ENCODE results near the gene BBIP1.
A peak's percentile ranks its signal among the peaks of the same experiment; 100 is the strongest.
"Not testable (repeated sequence)": the region's sequence is repeated elsewhere in the genome, so short reads cannot be mapped to it uniquely, and the experiment has no call there.

BBIP1 gene

GRCh38 chr10:110916554-110917346, 2.2 kb downstream of the BBIP1 start:
- H3K27me3 ChIP-seq (ENCODE audit: low read length) = no peaks in the 10 kb centered on the region
- no peak overlapping the region for H3K9ac ChIP-seq (ENCODE audit: low read length)
- no peaks in the 10 kb centered on the region for H3K9me3 ChIP-seq (ENCODE audit: insufficient read depth, low read length)
- peaks cover 29% of the 10 kb centered on the region for H3F3A ChIP-seq (ENCODE audit: insufficient read depth)
- H3K36me3 ChIP-seq (ENCODE audit: low read length) = peaks cover 5% of the 10 kb centered on the region
- no peak overlapping the region for H3K27ac ChIP-seq (ENCODE audit: low read depth, low read length)
- no peak for TF ChIP-seq EZH2phosphoT487 (conservative IDR thresholded peaks at IDR 0.05; ENCODE audit: low read length)
- no peak for TF ChIP-seq CTCF (IDR thresholded peaks at IDR 0.05; ENCODE audit: insufficient read depth, low read length, poor library complexity, severe bottlenecking)
- H3K79me2 ChIP-seq (ENCODE audit: insufficient read depth, low read length) = peaks cover 16% of the 10 kb centered on the region
- H3K9me2 ChIP-seq (replicated peaks; ENCODE audit: insufficient read depth, low read length) = no peaks in the 10 kb centered on the region
- H3K4me3 ChIP-seq (ENCODE audit: insufficient read depth, low read length, poor library complexity, severe bottlenecking) = no peak overlapping the region
- H4K20me1 ChIP-seq (ENCODE audit: low read depth, low read length) = peaks cover 9% of the 10 kb centered on the region
- no peak overlapping the region for H2AFZ ChIP-seq (ENCODE audit: low read depth, low read length, severe bottlenecking)
- H3K4me2 ChIP-seq (ENCODE audit: low read depth, low read length, poor library complexity, severe bottlenecking) = no peak overlapping the region

- not testable (repeated sequence) for H3K9me2 ChIP-seq (replicated peaks; ENCODE audit: insufficient read depth, low read length); H4K20me1 ChIP-seq (ENCODE audit: low read depth, low read length); H3K9ac ChIP-seq (ENCODE audit: low read length); H2AFZ ChIP-seq (ENCODE audit: low read depth, low read length, severe bottlenecking); H3K27me3 ChIP-seq (ENCODE audit: low read length); H3K4me3 ChIP-seq (ENCODE audit: insufficient read depth, low read length, poor library complexity, severe bottlenecking); H3K27ac ChIP-seq (ENCODE audit: low read depth, low read length); H3K36me3 ChIP-seq (ENCODE audit: low read length); H3K79me2 ChIP-seq (ENCODE audit: insufficient read depth, low read length); H3K9me3 ChIP-seq (ENCODE audit: insufficient read depth, low read length)
- H3F3A ChIP-seq (ENCODE audit: insufficient read depth) = peaks cover 21% of the 10 kb centered on the region
- H3K4me2 ChIP-seq (ENCODE audit: low read depth, low read length, poor library complexity, severe bottlenecking) = peak overlapping the region; percentile 11
Observed at GRCh38 chr10:110915600-110915999, 3.4 kb downstream of the BBIP1 start.

- H3K27ac ChIP-seq (ENCODE audit: low read depth, low read length) = no peak overlapping the region
- H3K36me3 ChIP-seq (ENCODE audit: low read length) = no peaks in the 10 kb centered on the region; the same call in 1 of the 2 replicates
- TF ChIP-seq EZH2phosphoT487 (conservative IDR thresholded peaks at IDR 0.05; ENCODE audit: low read length) = no peak
- TF ChIP-seq CTCF (IDR thresholded peaks at IDR 0.05; ENCODE audit: insufficient read depth, low read length, poor library complexity, severe bottlenecking) = no peak
- peak overlapping the region; percentile 11 for H3K4me2 ChIP-seq (ENCODE audit: low read depth, low read length, poor library complexity, severe bottlenecking)
- H3F3A ChIP-seq (ENCODE audit: insufficient read depth) = peaks cover 17% of the 10 kb centered on the region
- H3K27me3 ChIP-seq (ENCODE audit: low read length) = no peaks in the 10 kb centered on the region
- no peak overlapping the region for H3K9ac ChIP-seq (ENCODE audit: low read length)
- H3K9me2 ChIP-seq (replicated peaks; ENCODE audit: insufficient read depth, low read length) = no peaks in the 10 kb centered on the region
- no peak overlapping the region for H2AFZ ChIP-seq (ENCODE audit: low read depth, low read length, severe bottlenecking)
- no peaks in the 10 kb centered on the region for H4K20me1 ChIP-seq (ENCODE audit: low read depth, low read length)
- H3K79me2 ChIP-seq (ENCODE audit: insufficient read depth, low read length) = peaks cover 2% of the 10 kb centered on the region; the same call in 1 of the 2 replicates
- H3K9me3 ChIP-seq (ENCODE audit: insufficient read depth, low read length) = no peaks in the 10 kb centered on the region
- no peak overlapping the region for H3K4me3 ChIP-seq (ENCODE audit: insufficient read depth, low read length, poor library complexity, severe bottlenecking)
Observed at GRCh38 chr10:110915035-110915434, 3.9 kb downstream of the BBIP1 start.

- Histone ChIP-seq H3K9me3 (ENCODE audit: insufficient read depth, low read length) (no peaks in the 10 kb centered on the region), H2AFZ (ENCODE audit: low read depth, low read length, severe bottlenecking) (no peak overlapping the region), H3K4me3 (ENCODE audit: insufficient read depth, low read length, poor library complexity, severe bottlenecking) (no peak overlapping the region), H3K36me3 (ENCODE audit: low read length) (no peaks in the 10 kb centered on the region; the same call in 1 of the 2 replicates), H3K27me3 (ENCODE audit: low read length) (no peaks in the 10 kb centered on the region), H3K9ac (ENCODE audit: low read length) (no peak overlapping the region), H3K27ac (ENCODE audit: low read depth, low read length) (no peak overlapping the region), H3K9me2 (replicated peaks; ENCODE audit: insufficient read depth, low read length) (no peaks in the 10 kb centered on the region), H3F3A (ENCODE audit: insufficient read depth) (peaks cover 17% of the 10 kb centered on the region), H3K4me2 (ENCODE audit: low read depth, low read length, poor library complexity, severe bottlenecking) (no peak overlapping the region), H4K20me1 (ENCODE audit: low read depth, low read length) (no peaks in the 10 kb centered on the region), H3K79me2 (ENCODE audit: insufficient read depth, low read length) (no peaks in the 10 kb centered on the region)
- no peak for TF ChIP-seq CTCF (IDR thresholded peaks at IDR 0.05; ENCODE audit: insufficient read depth, low read length, poor library complexity, severe bottlenecking)
- no peak for TF ChIP-seq EZH2phosphoT487 (conservative IDR thresholded peaks at IDR 0.05; ENCODE audit: low read length)
Observed at GRCh38 chr10:110914431-110914830, 4.5 kb downstream of the BBIP1 start.
